Fibroblast of lung (primary cell): ENCODE data around the gene C11orf24. TPM values are rescaled to one million over a fixed set of nuclear protein-coding genes. Genes with fewer than 3 reads are reported as not detected.

ENCODE experiments used
- DNase-seq, 2 donors: peaks; one replicate each; pipeline versions ENCODE4 v3.0.0 to v3.0.0-alpha.2; 2010; ENCODE audit warnings: low read depth in 2 of 2
- H2AFZ ChIP-seq: 2 replicates; pipeline ENCODE4 v1.5.1; 2012; ENCODE audit warnings: low read length, control low read depth, inconsistent platforms
- H3K27ac ChIP-seq: 2 replicates; pipeline ENCODE4 v1.5.1; 2011; ENCODE audit warnings: low read length, control low read depth; ENCODE audit not compliant: insufficient read depth
- H3K27me3 ChIP-seq: 2 replicates; pipeline ENCODE4 v1.5.1; 2011; ENCODE audit warnings: mild to moderate bottlenecking, low read length; ENCODE audit not compliant: control insufficient read depth, insufficient read depth
- H3K36me3 ChIP-seq: 2 replicates; pipeline ENCODE4 v1.5.1; 2011; ENCODE audit warnings: low read length; ENCODE audit not compliant: control insufficient read depth, insufficient read depth
- H3K4me1 ChIP-seq: 2 replicates; pipeline ENCODE4 v1.5.1; 2011; ENCODE audit warnings: low read length; ENCODE audit not compliant: control insufficient read depth, insufficient read depth; ENCODE audit errors: extremely low read depth
- H3K4me2 ChIP-seq: 2 replicates; pipeline ENCODE4 v1.5.1; 2011; ENCODE audit warnings: low read length, control low read depth; ENCODE audit not compliant: insufficient read depth; ENCODE audit errors: extremely low read depth
- H3K4me3 ChIP-seq, 4 experiments: fragments of 200-600 bp in 1 of 4; sonication (generic) in 1 of 4; replicated peaks in 1 of 4; 2 replicates each; pipeline ENCODE4 v1.5.1; 2011 to 2016; ENCODE audit warnings: low read length in 4 of 4, low read depth in 3 of 4, mild to moderate bottlenecking in 3 of 4, control low read depth in 2 of 4, inconsistent platforms in 1 of 4, mixed read lengths in 1 of 4; ENCODE audit not compliant: insufficient read depth in 1 of 4; ENCODE audit errors: control extremely low read depth in 1 of 4
- H3K79me2 ChIP-seq: 2 replicates; pipeline ENCODE4 v1.5.1; 2012; ENCODE audit warnings: mild to moderate bottlenecking, low read length, inconsistent platforms; ENCODE audit not compliant: control insufficient read depth, insufficient read depth
- H3K9ac ChIP-seq: 2 replicates; pipeline ENCODE4 v1.5.1; 2011; ENCODE audit warnings: mild to moderate bottlenecking, low read length, control low read depth; ENCODE audit not compliant: insufficient read depth
- H3K9me3 ChIP-seq: 2 replicates; pipeline ENCODE4 v1.5.1; 2012; ENCODE audit warnings: low read depth, low read length; ENCODE audit not compliant: control insufficient read depth, insufficient read depth
- H4K20me1 ChIP-seq: 2 replicates; pipeline ENCODE4 v1.5.1; 2011; ENCODE audit warnings: low read length; ENCODE audit not compliant: control insufficient read depth, insufficient read depth; ENCODE audit errors: extremely low read depth
- EZH2 ChIP-seq: IDR thresholded peaks from 2 replicates; pipeline ENCODE4 v1.5.1; 2012; ENCODE audit warnings: low read length, control low read depth, mild to moderate bottlenecking; ENCODE audit errors: missing control alignments
- polyA minus RNA-seq: library from RNA; depleted of rRNA, polyadenylated mRNA; stranded (reverse); fragments of >200 nt; gene quantifications from 2 replicates; pipeline ENCODE4 v1.2.3, GENCODE V29; 2011; ENCODE audit warnings: low replicate concordance
- polyA plus RNA-seq, 2 donors: library from polyadenylated mRNA; depleted of rRNA in 1 of 2; stranded (reverse) in 1 of 2; unstranded in 1 of 2; fragments of >200 nt; gene quantifications; 2 replicates each; pipeline ENCODE4 v1.2.1, GENCODE V29; 2011 to 2012; ENCODE audit warnings: missing spikeins in 1 of 2
- total RNA-seq: library from RNA; depleted of rRNA; stranded (reverse); fragments of >200 nt; gene quantifications from 2 replicates; pipeline ENCODE4 v1.2.1, GENCODE V29; 2014
- TF ChIP-seq, protein P1 (sequence below), 2 donors: IDR thresholded peaks in 1 of 2; conservative IDR thresholded peaks in 1 of 2; 1 replicate in 1 of 2; 2 replicates in 1 of 2; pipeline ENCODE4 v1.5.1; 2011 to 2012; ENCODE audit warnings: low read length in 2 of 2, control low read depth in 1 of 2, inconsistent platforms in 1 of 2, low read depth in 1 of 2, mild to moderate bottlenecking in 1 of 2

Gene C11orf24
- total RNA-seq (14.1 and 25.4 TPM in 2 replicates), polyA plus RNA-seq (45.6 TPM in 2 replicates), polyA minus RNA-seq (210 and 228 TPM in 2 replicates)
- 74.7 and 76.0 TPM in 2 replicates for polyA plus RNA-seq (2012)

DNA sequence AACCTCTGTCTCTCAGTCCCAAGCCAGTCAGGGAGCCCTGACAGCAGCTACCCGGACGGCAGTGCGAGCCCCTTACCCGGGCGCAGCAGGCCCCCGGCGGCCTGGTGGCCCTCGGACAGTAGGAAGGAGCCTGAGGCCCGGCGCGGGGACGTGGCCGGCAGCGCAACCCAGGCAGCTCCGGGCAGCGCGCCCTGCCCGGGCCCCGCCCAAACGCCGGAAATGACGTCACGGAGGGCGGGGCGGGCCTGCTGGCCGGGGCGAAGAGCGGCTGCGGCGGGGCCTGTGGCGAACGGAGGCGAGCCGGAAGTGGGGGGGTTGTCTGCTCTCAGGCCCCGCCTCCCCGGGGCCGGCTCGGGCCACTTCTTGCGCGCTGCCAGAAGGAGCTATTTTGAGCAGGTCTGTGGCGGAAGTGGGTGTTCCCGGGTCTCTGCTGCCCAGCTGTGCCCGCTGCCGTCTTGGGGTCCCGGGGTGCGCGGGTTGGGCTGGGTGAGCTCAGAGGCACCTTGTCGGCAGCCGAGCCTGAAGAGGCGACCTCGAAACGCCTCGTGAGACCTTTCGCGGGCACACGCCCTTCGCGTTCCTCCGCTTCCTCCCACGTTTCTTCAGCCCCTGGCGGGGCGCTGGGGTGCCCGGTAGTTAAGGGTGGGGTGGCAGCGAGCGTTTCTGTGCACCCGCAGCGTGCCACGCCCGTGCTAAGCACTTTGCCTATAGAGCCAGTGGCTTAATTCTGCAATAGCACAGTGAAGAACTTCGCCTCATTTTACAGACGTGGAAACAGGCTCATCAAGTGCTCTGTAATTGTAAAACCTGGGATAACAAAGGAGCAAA is at the start of gene C11orf24:
C11orf24 (minus strand) TSS at position 193 of the 828 bp plus-strand sequence. CDS start 8,206 bp downstream, outside the sequence.
- Histone ChIP-seq H4K20me1 (no peaks in the 10 kb centered on the region), H3K79me2 (peaks cover 44% of the 10 kb centered on the region), H3K27me3 (no peaks in the 10 kb centered on the region), H3K36me3 (peaks cover 11% of the 10 kb centered on the region), H3K4me3 (peak within 1 kb of the TSS; percentile 71 to 90 (median 84)), H3K9me3 (no peaks in the 10 kb centered on the region), H3K27ac (peak within 1 kb of the TSS; percentile 99), H3K9ac (peak within 1 kb of the TSS; percentile 98), H3K4me1 (peaks cover 7% of the 10 kb centered on the region), H2AFZ (peak within 1 kb of the TSS; percentile 54), H3K4me2 (peak within 1 kb of the TSS; percentile 84)
- no peak for TF ChIP-seq EZH2
- TF ChIP-seq, protein P1, sequence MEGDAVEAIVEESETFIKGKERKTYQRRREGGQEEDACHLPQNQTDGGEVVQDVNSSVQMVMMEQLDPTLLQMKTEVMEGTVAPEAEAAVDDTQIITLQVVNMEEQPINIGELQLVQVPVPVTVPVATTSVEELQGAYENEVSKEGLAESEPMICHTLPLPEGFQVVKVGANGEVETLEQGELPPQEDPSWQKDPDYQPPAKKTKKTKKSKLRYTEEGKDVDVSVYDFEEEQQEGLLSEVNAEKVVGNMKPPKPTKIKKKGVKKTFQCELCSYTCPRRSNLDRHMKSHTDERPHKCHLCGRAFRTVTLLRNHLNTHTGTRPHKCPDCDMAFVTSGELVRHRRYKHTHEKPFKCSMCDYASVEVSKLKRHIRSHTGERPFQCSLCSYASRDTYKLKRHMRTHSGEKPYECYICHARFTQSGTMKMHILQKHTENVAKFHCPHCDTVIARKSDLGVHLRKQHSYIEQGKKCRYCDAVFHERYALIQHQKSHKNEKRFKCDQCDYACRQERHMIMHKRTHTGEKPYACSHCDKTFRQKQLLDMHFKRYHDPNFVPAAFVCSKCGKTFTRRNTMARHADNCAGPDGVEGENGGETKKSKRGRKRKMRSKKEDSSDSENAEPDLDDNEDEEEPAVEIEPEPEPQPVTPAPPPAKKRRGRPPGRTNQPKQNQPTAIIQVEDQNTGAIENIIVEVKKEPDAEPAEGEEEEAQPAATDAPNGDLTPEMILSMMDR (conservative IDR thresholded peaks at IDR 0.05 in 1 of 2, IDR thresholded peaks at IDR 0.05 in 1 of 2; ENCODE audit: low read depth in 1 of 2, low read length in 2 of 2) = no peak
- peak; percentile 91 to 93 for DNase-seq

DNA sequence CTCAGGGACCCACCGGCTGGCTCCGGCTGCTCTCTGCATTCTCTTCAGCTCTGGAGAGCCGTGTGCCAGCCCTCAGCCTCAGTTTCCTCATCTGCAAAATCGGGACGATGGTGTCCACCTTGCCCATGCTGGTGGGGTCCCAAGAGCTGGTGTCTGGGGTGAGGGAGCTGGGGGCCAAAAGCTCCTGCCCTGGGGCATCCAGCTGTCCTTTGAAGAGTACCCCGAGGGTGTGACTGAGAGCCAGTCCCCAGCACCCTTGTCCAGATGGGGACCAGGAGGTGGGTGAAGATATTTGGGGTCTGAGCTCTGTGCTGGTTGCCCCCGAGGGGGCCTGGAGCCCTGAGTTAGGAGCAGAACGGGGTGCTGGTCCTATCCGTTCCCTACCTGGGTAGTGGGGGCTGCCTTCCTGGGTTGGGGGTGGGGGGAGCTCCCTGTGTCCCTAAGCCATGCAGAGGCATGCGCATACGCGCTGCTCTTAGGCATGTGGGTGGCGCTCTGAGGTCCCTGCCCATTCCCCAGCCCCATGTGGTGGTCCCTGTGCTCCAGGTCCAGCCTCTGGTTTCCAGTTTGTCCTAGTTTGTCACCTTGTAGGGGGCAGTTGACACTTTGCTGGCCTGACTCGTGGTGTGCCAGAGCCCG is 45.5 kb upstream of the C11orf24 start:
- Histone ChIP-seq H3K4me2 (no peak overlapping the region), H4K20me1 (no peaks in the 10 kb centered on the region), H3K4me3 (no peak overlapping the region), H3K27ac (no peak overlapping the region), H3K27me3 (no peaks in the 10 kb centered on the region), H3K79me2 (no peaks in the 10 kb centered on the region), H2AFZ (no peak overlapping the region), H3K4me1 (peaks cover 2% of the 10 kb centered on the region), H3K9ac (no peak overlapping the region), H3K9me3 (no peaks in the 10 kb centered on the region), H3K36me3 (no peaks in the 10 kb centered on the region)
- no peak for DNase-seq
- TF ChIP-seq EZH2 = no peak
- TF ChIP-seq, protein P1 (conservative IDR thresholded peaks at IDR 0.05 in 1 of 2, IDR thresholded peaks at IDR 0.05 in 1 of 2; ENCODE audit: low read depth in 1 of 2, low read length in 2 of 2) = no peak
